Stimulated activated CD8-positive, alpha-beta memory T cell treated with anti-CD3 and anti-CD28 coated beads, Interleukin-15, amount 100 ng/mL, for 48 hours (primary cell): Measurements from ENCODE around the gene SBK2.
"Not testable (repeated sequence)": the region's sequence is repeated elsewhere in the genome, so short reads cannot be mapped to it uniquely, and the experiment has no call there.

ENCODE experiments used
- DNase-seq, 2 donors: peaks; one replicate each; pipeline ENCODE4 v3.0.0-alpha.2; 2020; ENCODE audit warnings: low read depth in 2 of 2

Gene SBK2

DNA sequence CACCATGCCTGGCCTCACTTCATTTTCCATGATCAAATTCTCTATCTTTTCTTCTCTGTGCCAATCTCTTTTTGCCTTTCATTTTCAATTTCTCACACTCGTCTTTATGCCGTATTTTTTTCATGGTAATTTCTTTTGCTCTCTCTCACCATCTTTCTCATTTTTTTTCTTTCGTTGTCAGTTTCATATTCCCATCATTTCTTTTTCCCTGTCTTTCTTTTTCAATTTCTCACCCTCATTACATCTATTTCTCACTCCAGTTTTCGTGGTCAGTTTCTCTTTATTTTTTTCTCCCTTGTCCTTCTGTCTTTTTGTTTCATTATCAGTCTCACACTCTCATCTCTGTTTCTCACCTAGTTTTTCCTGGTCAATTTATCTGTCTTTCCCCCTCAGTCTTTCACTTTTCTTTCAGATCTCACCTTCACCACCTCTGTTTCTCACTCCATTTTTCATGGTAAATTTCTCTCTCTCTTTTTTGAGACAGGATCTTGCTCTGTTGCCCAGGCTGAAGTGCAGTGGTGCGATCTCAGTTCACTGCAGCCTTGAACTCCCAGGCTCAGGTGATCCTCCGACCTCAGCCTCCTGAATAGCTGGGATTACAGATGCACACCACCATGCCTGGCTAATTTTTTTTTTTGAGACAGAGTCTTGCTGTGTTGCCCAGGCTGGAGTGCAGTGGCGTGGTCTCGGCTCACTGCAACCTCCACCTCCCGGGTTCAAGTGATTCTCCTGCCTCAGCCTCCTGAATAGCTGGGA, 34.6 kb downstream of the SBK2 start:
- no peak for DNase-seq

GRCh38 chr19:55500368-55500952, 36.5 kb downstream of the SBK2 start:
- DNase-seq, result no peak

GRCh38 chr19:55498246-55498840, 38.6 kb downstream of the SBK2 start:
- DNase-seq, result no peak

DNA sequence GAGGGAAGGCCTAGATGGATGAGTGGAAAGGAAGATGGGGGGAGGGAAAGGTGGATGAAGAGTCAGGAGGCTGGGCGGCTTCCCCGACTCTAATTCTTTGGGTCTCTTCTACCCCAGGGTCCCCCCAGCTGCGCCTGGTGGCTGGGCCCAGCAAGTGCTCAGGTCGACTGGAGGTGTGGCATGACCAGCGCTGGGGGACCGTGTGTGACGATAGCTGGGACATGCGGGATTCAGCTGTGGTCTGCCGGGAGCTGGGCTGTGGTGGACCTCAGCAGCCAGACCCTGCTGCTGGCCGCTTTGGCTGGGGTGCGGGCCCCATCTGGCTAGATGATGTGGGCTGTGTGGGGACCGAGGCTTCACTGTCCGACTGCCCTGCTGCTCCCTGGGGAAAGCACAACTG, 39.2 kb downstream of the SBK2 start:
- no peak for DNase-seq

- not testable (repeated sequence) for DNase-seq
Observed at GRCh38 chr19:55496820-55497219, 40.1 kb downstream of the SBK2 start.

GRCh38 chr19:55495646-55496349, 41.1 kb downstream of the SBK2 start:
- DNase-seq, result no peak

DNA sequence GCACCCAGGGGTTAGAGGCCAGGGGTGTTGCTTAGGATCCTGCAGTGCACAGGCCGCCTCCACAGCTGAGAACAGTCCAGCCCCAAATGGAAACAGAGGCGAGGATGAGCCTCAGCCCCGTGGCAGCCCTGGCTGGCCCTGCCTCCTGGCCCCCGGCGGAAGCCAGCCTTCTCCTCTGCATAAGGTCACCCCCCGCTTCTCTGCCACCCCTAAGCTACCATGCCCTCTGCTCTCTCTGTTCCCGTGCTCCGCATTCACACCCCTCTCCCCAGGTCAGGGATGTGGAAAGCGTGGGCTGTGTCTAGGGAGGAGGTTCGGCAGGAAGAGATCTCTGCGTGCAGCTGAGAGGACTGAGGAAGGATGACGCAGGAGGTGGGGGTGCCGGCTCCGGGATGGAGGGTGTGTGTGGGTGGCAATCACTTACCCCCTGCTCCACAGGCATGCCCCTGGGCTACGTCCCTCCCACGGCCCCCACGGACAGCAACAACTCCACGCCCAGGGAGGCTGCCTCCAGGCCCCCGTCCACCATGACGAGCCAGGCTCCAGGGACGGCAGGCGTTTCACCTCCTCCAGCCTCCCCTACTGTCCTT, 42.7 kb downstream of the SBK2 start:
- DNase-seq, result no peak

DNA sequence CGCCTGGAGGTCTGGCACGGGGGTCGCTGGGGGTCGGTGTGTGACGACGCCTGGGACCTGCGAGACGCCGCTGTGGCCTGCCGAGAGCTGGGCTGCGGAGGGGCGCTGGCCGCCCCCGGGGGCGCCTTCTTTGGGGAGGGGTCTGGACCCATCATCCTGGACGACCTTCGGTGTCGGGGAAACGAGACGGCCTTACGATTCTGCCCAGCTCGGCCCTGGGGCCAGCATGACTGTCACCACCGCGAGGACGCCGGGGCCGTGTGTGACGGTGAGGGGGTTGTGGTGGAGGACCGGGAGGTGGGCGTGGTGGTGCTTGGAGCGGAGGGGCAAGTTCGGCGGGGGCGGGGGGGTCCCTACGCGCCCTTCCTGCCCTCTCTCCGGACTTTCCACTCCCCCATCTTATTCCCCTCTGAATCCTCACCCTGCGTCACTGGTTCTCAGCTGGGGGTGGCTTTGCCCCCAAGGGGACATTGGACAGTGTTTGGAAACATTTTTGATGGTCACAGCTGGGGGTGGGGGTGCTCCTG, 43.2 kb downstream of the SBK2 start:
- DNase-seq, result no peak

DNA sequence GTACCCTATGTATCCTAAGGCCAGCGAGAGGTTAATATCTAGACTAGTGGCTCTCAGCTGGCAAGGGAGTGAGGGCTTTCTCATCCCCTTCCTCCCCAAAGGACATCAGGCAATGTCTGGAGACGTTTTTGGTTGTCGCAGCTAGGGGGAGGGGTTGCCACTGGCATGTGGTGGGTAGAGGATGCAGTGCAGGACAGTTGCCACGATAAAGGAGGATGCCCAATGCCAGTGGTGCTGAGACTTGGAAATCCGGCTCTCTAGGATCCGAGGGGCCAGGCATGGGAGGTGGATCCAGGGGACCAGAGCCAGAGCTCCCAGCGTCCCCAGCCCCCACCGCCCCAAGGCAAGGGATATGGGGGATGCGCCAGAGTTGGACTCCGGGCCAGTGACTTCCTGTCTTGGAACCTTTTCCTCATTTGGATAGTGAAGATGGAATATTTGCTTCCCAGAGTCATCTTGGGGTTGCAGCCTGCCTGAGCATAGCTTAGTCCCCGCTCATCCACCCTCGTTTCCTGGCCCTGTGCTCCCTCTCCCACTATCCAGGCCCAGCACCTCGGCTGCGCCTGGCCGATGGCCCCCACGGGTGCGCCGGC, 43.8 kb downstream of the SBK2 start:
- DNase-seq, result no peak

GRCh38 chr19:55492362-55492944, 44.5 kb downstream of the SBK2 start:
- no peak for DNase-seq

DNA sequence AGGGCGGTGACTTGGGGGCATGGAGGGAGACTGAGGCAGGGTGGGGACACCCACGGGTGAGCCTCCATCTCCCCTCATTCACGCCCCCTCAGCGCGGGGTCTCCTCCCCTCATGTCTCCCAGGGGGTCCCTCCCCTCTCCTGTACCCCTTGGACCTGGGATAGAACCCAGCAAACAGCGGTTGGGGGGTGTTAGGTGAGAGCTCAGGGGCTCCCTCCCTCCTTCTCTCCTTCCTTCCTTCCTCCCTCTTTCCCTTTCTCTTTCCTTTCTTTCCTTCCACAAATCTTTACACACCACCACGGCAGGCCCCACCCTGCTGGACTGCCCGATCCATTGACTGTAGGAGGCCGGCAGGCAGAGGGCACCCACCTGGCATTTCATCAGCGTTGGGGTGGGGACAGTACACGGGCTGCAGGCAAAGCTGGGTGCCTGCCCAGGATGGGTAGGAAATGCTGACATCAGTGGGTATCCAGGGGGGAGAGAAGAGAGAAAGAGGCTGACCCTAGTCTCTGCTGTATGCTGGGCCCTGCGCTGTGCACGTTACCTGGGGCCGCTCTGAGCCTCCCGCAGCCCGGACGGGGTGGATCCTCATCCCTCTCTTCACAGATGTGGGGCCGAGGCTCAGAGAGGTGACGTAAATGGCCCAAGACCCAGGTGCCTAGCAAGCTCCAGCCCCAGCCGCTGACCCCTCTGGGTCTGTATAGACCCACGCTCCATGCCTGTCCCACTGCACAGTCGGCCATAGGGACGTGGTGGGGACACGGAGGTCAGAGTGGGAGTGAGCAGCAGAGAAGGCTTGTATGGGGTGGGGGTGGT, 45.2 kb downstream of the SBK2 start:
- no peak for DNase-seq

- no peak for DNase-seq
Observed at GRCh38 chr19:55490478-55491432, 46.2 kb downstream of the SBK2 start.

- DNase-seq, result no peak
Observed at GRCh38 chr19:55489711-55490477, 47.0 kb downstream of the SBK2 start.

GRCh38 chr19:55488986-55489710, 47.8 kb downstream of the SBK2 start:
- no peak for DNase-seq

GRCh38 chr19:55487924-55488687, 48.8 kb downstream of the SBK2 start, which contains the start of gene SSC5D:
Gene SSC5D, plus strand, starts transcription at chr19:55488436. Its CDS starts 154 bp downstream, at chr19:55488590.
- DNase-seq, result no peak

GRCh38 chr19:55486971-55487923, 49.7 kb downstream of the SBK2 start:
- DNase-seq, result peak; percentile 42 to 48
